Right lobe of liver (tissue), 6 donors: ENCODE measurements around the gene RNPS1. TPM values are rescaled to one million over a fixed set of nuclear protein-coding genes. Genes with fewer than 3 reads are reported as not detected.

Source experiments
- ATAC-seq, 4 donors: fragments of 200-7000 bp; cut with Tn5 transposase; one replicate each; pipeline ENCODE4 v1.9.1; 2020; ENCODE audit warnings: mild to moderate bottlenecking in 4 of 4, moderate library complexity in 4 of 4
- DNase-seq, 3 donors: peaks; one replicate each; pipeline ENCODE4 v3.0.0-alpha.2; 2020
- H3K27ac ChIP-seq, 3 donors: fragments of 200-600 bp; one replicate each; pipeline ENCODE4 v1.8.0; 2022
- H3K27me3 ChIP-seq, 2 donors: fragments of 200-600 bp; one replicate each; pipeline ENCODE4 v1.8.0; 2022
- H3K36me3 ChIP-seq, 4 donors: fragments of 200-600 bp; sonication (generic) in 1 of 4; one replicate each; pipeline versions ENCODE4 v1.5.1 to v1.8.0; 2017 to 2022; ENCODE audit warnings: control low read depth in 1 of 4
- H3K4me1 ChIP-seq, 4 donors: fragments of 200-600 bp; sonication (generic) in 1 of 4; one replicate each; pipeline versions ENCODE4 v1.5.1 to v1.8.0; 2017 to 2022; ENCODE audit warnings: control low read depth in 1 of 4
- H3K4me3 ChIP-seq, 3 donors: fragments of 200-600 bp; one replicate each; pipeline ENCODE4 v1.8.0; 2022
- H3K9me3 ChIP-seq, 4 donors: fragments of 200-600 bp; sonication (generic) in 1 of 4; one replicate each; pipeline versions ENCODE4 v1.5.1 to v1.8.0; 2017 to 2022; ENCODE audit warnings: control low read depth in 1 of 4
- POLR2A ChIP-seq: fragments of 450-650 bp; IDR thresholded peaks from one replicate; pipeline ENCODE4 v1.6.1; 2017; ENCODE audit warnings: antibody characterized with exemption, mild to moderate bottlenecking
- WGBS: methylation state at CpG from one replicate; pipeline ENCODE4 v1.1.6; 2018; ENCODE audit warnings: low coverage, low lambda C conversion rate; ENCODE audit not compliant: insufficient coverage; ENCODE audit errors: missing lambda C conversion rate; 5-methylcytosine and 5-hydroxymethylcytosine counted together
- intact Hi-C, 2 donors: fragments of 100-400 bp; cut with DNase I; formaldehyde crosslinking; loops; one replicate each; pipeline versions ENCODE4 v1.11.2 to v1.14.1; 2022
- total RNA-seq, 6 experiments: library from RNA; depleted of rRNA in 2 of 6; stranded (reverse); fragments of >200 nt in 2 of 6; fragmentation: NEBNext Ultra II Directional in 3 of 6; extraction: Animal tissue kit (Norgen Biotek cat#: 25700) in 3 of 6; gene quantifications; one replicate each; pipeline versions ENCODE4 v1.1.0 to v1.2.4, GENCODE V29; 2016 to 2023
- TF ChIP-seq, protein P1 (sequence below), 4 donors: fragments of 200-600 bp in 3 of 4; fragments of 450-650 bp in 1 of 4; IDR thresholded peaks; one replicate each; pipeline versions ENCODE4 v1.5.1 to v1.8.0; 2016 to 2022; ENCODE audit warnings: antibody characterized with exemption in 4 of 4, mild to moderate bottlenecking in 2 of 4
- donor health status: DM: no; HTN: yes; CAD: no.
- donor health status: DM: no; HTN: no; CAD: no.
- donor health status: DM: no; HTN: no; CAD: no.
- donor health status: DM: no; HTN: yes; CAD: no.
- donor health status: DM: no; HTN: yes; CAD: no.

Gene RNPS1
- total RNA-seq, 6 experiments from 2014 or later: 29.0 to 61.9 (median 38.9) TPM

DNA sequence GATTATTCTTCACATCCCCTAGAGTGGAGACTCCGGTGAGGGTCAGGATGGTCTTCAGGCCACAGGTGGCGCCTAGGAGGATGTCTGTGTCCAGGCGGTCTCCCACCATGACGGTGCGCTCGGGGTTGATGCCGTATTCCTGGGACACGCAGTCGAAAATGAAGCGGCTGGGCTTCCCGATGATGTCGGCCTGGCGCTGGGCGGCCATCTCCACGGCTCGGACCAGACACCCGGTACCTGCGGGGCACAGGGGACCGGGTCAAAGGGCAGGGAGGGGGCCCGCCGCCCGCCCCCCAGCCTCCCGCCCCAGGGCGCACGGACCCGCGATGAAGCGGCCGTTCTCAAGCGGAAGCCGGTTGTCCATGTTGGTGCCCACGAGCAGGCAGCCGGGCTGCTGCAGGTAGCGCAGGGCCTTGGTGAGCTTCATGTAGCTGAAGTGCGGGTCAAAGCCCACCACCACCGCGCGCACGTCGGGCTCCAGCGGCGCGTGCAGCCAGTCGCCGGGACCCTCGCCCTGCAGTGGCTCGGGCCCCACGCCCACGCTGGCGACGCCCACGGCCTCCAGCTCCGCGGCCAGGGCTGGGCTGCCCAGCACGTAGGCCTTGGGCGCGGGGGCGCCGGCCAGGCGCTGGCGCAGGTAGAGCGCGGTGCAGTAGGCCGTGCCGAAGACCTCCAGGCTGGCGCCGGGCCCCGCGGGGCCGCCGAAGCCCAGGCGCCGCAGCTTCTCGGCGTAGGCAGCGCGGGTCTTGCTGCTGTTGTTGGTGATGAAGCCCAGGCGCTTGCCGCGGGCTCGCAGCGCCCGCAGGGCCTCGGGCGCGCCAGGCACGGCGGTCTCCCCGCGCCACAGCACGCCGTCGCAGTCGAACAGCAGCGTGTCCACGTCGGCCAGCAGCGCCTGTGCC lies 53.9 kb downstream of the RNPS1 start:
- Histone ChIP-seq H3K27ac (peak overlapping the region in 1 of 3 donors; percentile 43), H3K4me1 (peaks cover 0 to 19% (median 9%) of the 10 kb centered on the region in 4 donors), H3K27me3 (no peaks in the 10 kb centered on the region), H3K9me3 (no peaks in the 10 kb centered on the region), H3K36me3 (peaks cover 0 to 2% (median under 1%) of the 10 kb centered on the region in 4 donors), H3K4me3 (peak overlapping the region; percentile 60 to 76 (median 60))
- ATAC-seq (no peak), DNase-seq (no peak)
- intact Hi-C loops: no loop called here
- TF ChIP-seq, protein P1, sequence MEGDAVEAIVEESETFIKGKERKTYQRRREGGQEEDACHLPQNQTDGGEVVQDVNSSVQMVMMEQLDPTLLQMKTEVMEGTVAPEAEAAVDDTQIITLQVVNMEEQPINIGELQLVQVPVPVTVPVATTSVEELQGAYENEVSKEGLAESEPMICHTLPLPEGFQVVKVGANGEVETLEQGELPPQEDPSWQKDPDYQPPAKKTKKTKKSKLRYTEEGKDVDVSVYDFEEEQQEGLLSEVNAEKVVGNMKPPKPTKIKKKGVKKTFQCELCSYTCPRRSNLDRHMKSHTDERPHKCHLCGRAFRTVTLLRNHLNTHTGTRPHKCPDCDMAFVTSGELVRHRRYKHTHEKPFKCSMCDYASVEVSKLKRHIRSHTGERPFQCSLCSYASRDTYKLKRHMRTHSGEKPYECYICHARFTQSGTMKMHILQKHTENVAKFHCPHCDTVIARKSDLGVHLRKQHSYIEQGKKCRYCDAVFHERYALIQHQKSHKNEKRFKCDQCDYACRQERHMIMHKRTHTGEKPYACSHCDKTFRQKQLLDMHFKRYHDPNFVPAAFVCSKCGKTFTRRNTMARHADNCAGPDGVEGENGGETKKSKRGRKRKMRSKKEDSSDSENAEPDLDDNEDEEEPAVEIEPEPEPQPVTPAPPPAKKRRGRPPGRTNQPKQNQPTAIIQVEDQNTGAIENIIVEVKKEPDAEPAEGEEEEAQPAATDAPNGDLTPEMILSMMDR (IDR thresholded peaks at IDR 0.05): no peak
- TF ChIP-seq POLR2A: peak; percentile 18
- under 1% methylated on average over 12 of the region's 98 CpGs for WGBS

DNA sequence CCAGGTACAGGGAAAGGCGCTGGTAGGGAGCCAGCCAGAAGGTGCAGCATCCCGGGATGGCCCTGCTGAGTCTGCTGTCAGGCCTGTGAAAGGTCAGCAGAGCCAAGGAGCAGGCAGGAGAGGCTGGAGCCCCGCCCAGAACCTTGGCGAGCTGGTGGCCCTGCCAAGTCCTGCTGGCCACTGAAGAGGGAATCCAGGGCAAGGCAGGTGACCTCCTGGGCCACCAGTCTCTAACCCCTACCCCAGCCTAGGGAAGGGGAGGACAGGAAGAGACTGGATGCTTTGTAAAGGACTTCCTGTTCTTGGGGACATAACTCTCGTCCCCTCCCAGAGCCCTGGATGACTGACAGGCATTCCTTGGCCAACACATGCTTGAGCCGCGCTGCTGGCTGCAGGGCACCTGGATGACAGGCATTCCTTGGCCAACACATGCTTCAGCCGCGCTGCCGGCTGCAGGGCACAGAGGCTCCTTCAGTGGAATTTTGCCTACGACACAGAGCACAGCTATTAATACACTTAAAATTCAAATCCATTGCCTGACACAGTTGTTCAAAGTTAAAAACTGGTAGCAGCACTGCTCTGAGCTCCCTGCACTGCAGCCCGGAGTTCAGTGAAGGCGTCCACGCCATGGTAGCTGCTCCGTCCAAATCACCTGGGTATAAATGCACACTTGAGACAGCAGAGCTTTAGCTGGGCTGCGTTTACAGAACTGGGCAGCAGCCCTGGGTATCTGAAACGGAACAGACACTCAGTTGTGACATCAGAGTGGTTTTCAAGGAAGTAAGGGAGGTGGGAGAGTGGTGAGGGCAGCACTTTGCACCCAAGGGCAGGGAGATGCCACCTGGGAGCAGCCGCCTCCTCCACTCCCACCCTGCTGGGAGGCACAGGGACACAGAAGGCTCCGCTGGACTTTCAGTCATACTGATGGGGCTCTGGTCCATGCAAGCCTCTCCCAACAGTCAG lies 55.3 kb downstream of the RNPS1 start:
- peaks cover 0 to 19% (median 9%) of the 10 kb centered on the region in 4 donors for H3K4me1 ChIP-seq
- H3K4me3 ChIP-seq: peak overlapping the region in 1 of 3 donors; percentile 60
- no peak overlapping the region for H3K27ac ChIP-seq
- H3K36me3 ChIP-seq: peaks cover 0 to 17% (median 7%) of the 10 kb centered on the region in 4 donors
- no peaks in the 10 kb centered on the region for H3K27me3 ChIP-seq
- no peaks in the 10 kb centered on the region for H3K9me3 ChIP-seq
- no peak for DNase-seq
- 56% methylated on average over 4 of the region's 19 CpGs for WGBS
- TF ChIP-seq, protein P1 (IDR thresholded peaks at IDR 0.05): no peak
- TF ChIP-seq POLR2A: no peak
- no peak for ATAC-seq
- intact Hi-C loops: no loop called here

DNA sequence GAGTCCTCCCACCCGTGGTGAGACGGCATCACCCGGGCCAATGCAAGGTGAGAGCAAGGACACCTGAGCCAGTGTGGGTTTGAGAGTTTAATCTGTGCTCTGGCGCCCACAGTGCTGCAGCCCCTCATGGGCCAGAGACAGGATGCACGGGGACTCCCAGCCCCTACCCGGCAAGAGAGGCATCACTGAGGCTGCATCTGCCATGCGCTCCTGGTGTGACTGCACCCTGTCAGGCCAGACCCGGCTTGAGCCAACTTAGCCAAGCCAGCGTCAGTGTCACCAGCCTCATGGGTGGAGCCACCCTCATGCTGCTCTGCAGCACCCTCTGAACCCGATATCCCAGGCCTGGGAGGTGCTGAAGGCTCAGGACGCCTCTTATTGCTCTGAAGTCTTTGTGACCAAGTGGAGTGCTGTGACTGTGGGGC lies 56.0 kb downstream of the RNPS1 start:
- Histone ChIP-seq H3K27me3 (no peaks in the 10 kb centered on the region), H3K36me3 (peaks cover 0 to 19% (median 7%) of the 10 kb centered on the region in 4 donors), H3K9me3 (no peaks in the 10 kb centered on the region), H3K4me1 (peaks cover 0 to 19% (median 9%) of the 10 kb centered on the region in 4 donors), H3K4me3 (no peak overlapping the region), H3K27ac (no peak overlapping the region)
- WGBS: no CpG with 5 or more reads among the region's 11 CpGs
- intact Hi-C loops: no loop called here
- no peak for TF ChIP-seq POLR2A
- TF ChIP-seq, protein P1 (IDR thresholded peaks at IDR 0.05): no peak
- peak in 1 of 3 donors; percentile 49 for DNase-seq
- no peak for ATAC-seq
